Heart right ventricle (tissue), 16 donors: Measurements from ENCODE around the gene ASCL5. TPM values are rescaled to one million over a fixed set of nuclear protein-coding genes. Genes with fewer than 3 reads are reported as not detected.

Experiments
- ATAC-seq, 8 donors: fragments of 200-7000 bp; cut with Tn5 transposase; one replicate each; pipeline ENCODE4 v1.9.1; 2020; ENCODE audit warnings: mild to moderate bottlenecking in 8 of 8, moderate library complexity in 8 of 8, moderate number of reproducible peaks in 1 of 8
- DNase-seq, 2 donors: peaks; one replicate each; pipeline ENCODE4 v3.0.0-alpha.2; 2020
- H3K27ac ChIP-seq, 10 donors: fragments of 200-600 bp; sonication (generic) in 2 of 10; one replicate each; pipeline versions ENCODE4 v1.5.0 to v1.8.0; 2020 to 2022; ENCODE audit warnings: mild to moderate bottlenecking in 3 of 10
- H3K27me3 ChIP-seq, 7 donors: fragments of 200-600 bp; one replicate each; pipeline ENCODE4 v1.8.0; 2021 to 2022; ENCODE audit warnings: mild to moderate bottlenecking in 2 of 7
- H3K36me3 ChIP-seq, 9 donors: fragments of 200-600 bp; sonication (generic) in 1 of 9; one replicate each; pipeline versions ENCODE4 v1.5.0 to v1.8.0; 2020 to 2022; ENCODE audit warnings: mild to moderate bottlenecking in 2 of 9
- H3K4me1 ChIP-seq, 9 donors: fragments of 200-600 bp; sonication (generic) in 1 of 9; one replicate each; pipeline versions ENCODE4 v1.5.0 to v1.8.0; 2020 to 2022; ENCODE audit warnings: mild to moderate bottlenecking in 4 of 9
- H3K4me3 ChIP-seq, 10 donors: fragments of 200-600 bp; sonication (generic) in 2 of 10; one replicate each; pipeline versions ENCODE4 v1.5.0 to v1.8.0; 2020 to 2022; ENCODE audit warnings: mild to moderate bottlenecking in 7 of 10, moderate library complexity in 2 of 10
- H3K9me3 ChIP-seq, 11 donors: fragments of 200-600 bp in 10 of 11; sonication (generic) in 2 of 11; one replicate each; pipeline versions ENCODE4 v1.5.0 to v1.8.0; 2013 to 2022; ENCODE audit warnings: mild to moderate bottlenecking in 2 of 11, control low read depth in 1 of 11, moderate library complexity in 1 of 11
- WGBS, 2 donors: extraction: QIAGEN DNeasy Blood & Tissue Kit; methylation state at CpG; one replicate each; pipeline ENCODE4 v1.1.7; 2013; ENCODE audit warnings: inconsistent platforms in 1 of 2; 5-methylcytosine and 5-hydroxymethylcytosine counted together
- intact Hi-C, 10 donors: fragments of 100-400 bp; cut with DNase I; formaldehyde crosslinking; loops; one replicate each; pipeline versions ENCODE4 v1.11.1 to v1.14.2; 2022
- polyA plus RNA-seq, 2 donors: library from polyadenylated mRNA; stranded (reverse); fragments of 200-250 nt; gene quantifications; one replicate each; pipeline ENCODE4 v1.2.3, GENCODE V29; 2013
- total RNA-seq, 10 donors: library from RNA; stranded (reverse); fragmentation: NEBNext Ultra II Directional in 3 of 10; extraction: Animal tissue kit (Norgen Biotek cat#: 25700) in 3 of 10; gene quantifications; one replicate each; pipeline versions ENCODE4 v1.2.1 to v1.2.4, GENCODE V29; 2021 to 2023
- TF ChIP-seq, protein P1 (sequence below), 9 donors: fragments of 200-600 bp; sonication (generic) in 2 of 9; IDR thresholded peaks; one replicate each; pipeline versions ENCODE4 v1.5.0 to v1.8.0; 2021 to 2022; ENCODE audit warnings: antibody characterized with exemption in 9 of 9, mild to moderate bottlenecking in 5 of 9, moderate library complexity in 1 of 9
- donor health status: Arrhythmogenic right ventricular cardiomyopathy.
- donor health status: ischemic (EF 13 %, LVEDD 7.1; RV severe dilation, severe dysfunction).
- donor health status: healthy with polysubstance abuse.
- donor health status: DM: no; HTN: yes; CAD: no.
- donor health status: DM: no; HTN: no; CAD: no.
- donor health status: ischemic (EF 25% LVEDD 6.9; RV normal size, moderate dysfunction).
- donor health status: ischemic (EF 25% LVEDD 5.7; RV mildly dilated, moderate dysfunction).
- donor health status: healthy.
- donor health status: DM: yes; HTN: yes; CAD: no.
- donor health status: Ischemic cardiomyopathy.
- donor health status: ischemic (EF 35%, LVEDD 5.7; RV mildly dilated, moderate dysfunction).
- donor health status: nonischemic (EF 11% LVEDD 7.7; RV severe dilation, severe dysfunction).
- donor health status: DM: yes; HTN: yes; CAD: no.
- donor health status: PGD.
- donor health status: ischemic (EF 29% LVEDD 5.4; RV normal size, mild dysfunction).
- donor health status: nonischemic (EF 23%, LVEDD 6.1; RV moderate dilation, normal function).

Gene ASCL5
- total and polyA plus RNA-seq, 12 donors: not detected

- H3K4me3 ChIP-seq: no peak overlapping the region
Measured at GRCh38 chr1:201110138-201110537, 16.8 kb downstream of the ASCL5 start.

DNA sequence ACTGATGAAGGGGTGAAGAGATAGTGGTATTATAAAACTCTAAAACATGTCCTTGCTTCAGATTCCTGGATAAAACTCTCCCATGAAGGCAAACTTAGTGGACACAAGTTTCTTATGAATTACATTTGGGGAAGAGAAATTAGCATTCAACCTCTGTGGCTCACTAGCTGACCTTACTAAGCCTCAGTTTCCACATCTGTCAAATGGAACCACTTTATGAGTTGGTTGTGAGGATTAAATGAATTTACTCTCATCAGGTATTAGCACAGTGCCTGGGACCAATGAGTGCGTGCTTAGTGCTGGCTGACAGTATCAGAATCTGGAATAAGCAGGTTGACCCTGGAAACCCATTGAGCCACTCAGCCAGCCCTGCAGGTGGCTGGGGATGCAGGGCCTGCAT is 17.3 kb downstream of the ASCL5 start:
- ATAC-seq: no peak
- Histone ChIP-seq H3K4me1 (peaks cover 0 to 10% (median 8%) of the 10 kb centered on the region in 9 donors), H3K27me3 (peaks cover 0 to 35% (median 20%) of the 10 kb centered on the region in 7 donors), H3K36me3 (no peaks in the 10 kb centered on the region), H3K27ac (no peak overlapping the region), H3K9me3 (no peaks in the 10 kb centered on the region), H3K4me3 (no peak overlapping the region)
- intact Hi-C loops: loop anchor here in 6 of 10 donors (5.0 to 10.0 kb wide), 2 partner anchors 137 to 485 kb away; partner anchors contain the start of gene KIF14 (in 1 of the 6)
- DNase-seq: no peak
- TF ChIP-seq, protein P1, sequence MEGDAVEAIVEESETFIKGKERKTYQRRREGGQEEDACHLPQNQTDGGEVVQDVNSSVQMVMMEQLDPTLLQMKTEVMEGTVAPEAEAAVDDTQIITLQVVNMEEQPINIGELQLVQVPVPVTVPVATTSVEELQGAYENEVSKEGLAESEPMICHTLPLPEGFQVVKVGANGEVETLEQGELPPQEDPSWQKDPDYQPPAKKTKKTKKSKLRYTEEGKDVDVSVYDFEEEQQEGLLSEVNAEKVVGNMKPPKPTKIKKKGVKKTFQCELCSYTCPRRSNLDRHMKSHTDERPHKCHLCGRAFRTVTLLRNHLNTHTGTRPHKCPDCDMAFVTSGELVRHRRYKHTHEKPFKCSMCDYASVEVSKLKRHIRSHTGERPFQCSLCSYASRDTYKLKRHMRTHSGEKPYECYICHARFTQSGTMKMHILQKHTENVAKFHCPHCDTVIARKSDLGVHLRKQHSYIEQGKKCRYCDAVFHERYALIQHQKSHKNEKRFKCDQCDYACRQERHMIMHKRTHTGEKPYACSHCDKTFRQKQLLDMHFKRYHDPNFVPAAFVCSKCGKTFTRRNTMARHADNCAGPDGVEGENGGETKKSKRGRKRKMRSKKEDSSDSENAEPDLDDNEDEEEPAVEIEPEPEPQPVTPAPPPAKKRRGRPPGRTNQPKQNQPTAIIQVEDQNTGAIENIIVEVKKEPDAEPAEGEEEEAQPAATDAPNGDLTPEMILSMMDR (IDR thresholded peaks at IDR 0.05): no peak
- 94 to 100% methylated on average over 1 of the region's 1 CpG for WGBS, 2 donors

More at GRCh38 chr1:201110138-201110537, 16.8 kb downstream of the ASCL5 start:
- Histone ChIP-seq H3K4me1 (peaks cover 0 to 12% (median 8%) of the 10 kb centered on the region in 9 donors), H3K36me3 (no peaks in the 10 kb centered on the region), H3K27ac (no peak overlapping the region), H3K9me3 (no peaks in the 10 kb centered on the region), H3K27me3 (peaks cover 0 to 40% (median 25%) of the 10 kb centered on the region in 7 donors)
- WGBS, 2 donors: 90 to 93% methylated on average over 10 of the region's 10 CpGs
- no peak for ATAC-seq
- intact Hi-C loops: loop anchor here in 6 of 10 donors (5.0 to 10.0 kb wide), 2 partner anchors 138 to 485 kb away; partner anchors contain the start of gene KIF14 (in 1 of the 6)
- TF ChIP-seq, protein P1 (IDR thresholded peaks at IDR 0.05): no peak
- no peak for DNase-seq

DNA sequence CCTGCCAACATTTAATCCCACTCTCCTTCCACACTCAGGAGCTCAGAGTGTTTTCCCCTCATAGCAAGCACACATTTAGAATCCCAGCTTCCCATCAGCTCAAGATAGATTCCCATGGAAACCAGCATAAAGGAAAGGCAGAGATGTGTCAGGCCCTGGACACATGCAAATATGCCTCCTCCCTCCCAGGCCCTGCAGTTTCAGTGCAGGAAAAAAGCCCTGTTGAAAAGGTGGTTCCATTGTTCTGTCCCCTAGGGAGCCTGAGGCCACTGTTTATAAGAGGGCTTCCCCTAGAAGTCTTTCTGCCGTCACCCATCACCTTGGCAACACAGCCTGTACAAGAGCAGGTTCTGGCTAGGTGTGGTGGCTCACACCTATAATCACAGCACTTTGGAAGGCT is 18.4 kb downstream of the ASCL5 start:
- WGBS, 2 donors: 83 to 84% methylated on average over 1 of the region's 1 CpG

DNA sequence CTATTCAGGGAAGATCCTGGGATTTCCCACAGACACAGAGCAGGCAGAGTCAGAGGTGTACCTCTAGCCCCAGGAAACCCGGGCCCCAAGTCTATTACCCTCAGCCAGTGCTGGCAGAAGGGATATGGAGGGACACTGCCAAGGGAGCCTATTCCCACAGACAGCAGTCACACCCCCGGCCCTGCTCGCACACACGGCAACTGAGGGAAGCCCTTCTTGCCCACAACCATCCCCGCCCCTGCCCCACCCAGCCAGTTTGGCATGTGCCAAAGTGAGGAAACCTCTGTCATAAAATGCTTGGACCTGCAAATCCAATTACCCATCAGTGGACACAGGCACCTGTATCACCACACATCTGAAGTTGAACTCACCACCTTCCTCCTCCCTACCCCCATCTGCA is 21.3 kb downstream of the ASCL5 start:
- TF ChIP-seq, protein P1 (IDR thresholded peaks at IDR 0.05): no peak
- no peak for DNase-seq
- no peaks in the 10 kb centered on the region for H3K4me1 ChIP-seq

More for the DNA sequence above, 18.4 kb downstream of the ASCL5 start:
- H3K9me3 ChIP-seq: no peaks in the 10 kb centered on the region
- no peak for ATAC-seq
- no peak for DNase-seq
- H3K27me3 ChIP-seq: peaks cover 0 to 28% (median 10%) of the 10 kb centered on the region in 7 donors
- TF ChIP-seq, protein P1 (IDR thresholded peaks at IDR 0.05): no peak
- H3K4me1 ChIP-seq: peaks cover 0 to under 1% (median 0%) of the 10 kb centered on the region in 9 donors
- no peaks in the 10 kb centered on the region for H3K36me3 ChIP-seq
- intact Hi-C loops: no loop called here
- H3K4me3 ChIP-seq: no peak overlapping the region
- H3K27ac ChIP-seq: no peak overlapping the region

More for the DNA sequence above, 21.3 kb downstream of the ASCL5 start:
- no peaks in the 10 kb centered on the region for H3K36me3 ChIP-seq
- no peak for ATAC-seq
- no peaks in the 10 kb centered on the region for H3K9me3 ChIP-seq
- intact Hi-C loops: no loop called here
- no peak overlapping the region for H3K4me3 ChIP-seq
- H3K27ac ChIP-seq: no peak overlapping the region
- peaks cover 0 to 19% (median 0%) of the 10 kb centered on the region in 7 donors for H3K27me3 ChIP-seq
- 79 to 81% methylated on average over 5 of the region's 5 CpGs for WGBS, 2 donors
